Stimulated activated CD8-positive, alpha-beta memory T cell treated with anti-CD3 and anti-CD28 coated beads, Interleukin-2, amount 100 ng/mL, for 48 hours (primary cell): ENCODE data around the gene CAMK2N2.
A peak's percentile ranks its signal among the peaks of the same experiment; 100 is the strongest.

Experiments used
- DNase-seq, 2 donors: peaks; one replicate each; pipeline ENCODE4 v3.0.0-alpha.2; 2020; ENCODE audit warnings: low read depth in 2 of 2

Gene CAMK2N2

DNA sequence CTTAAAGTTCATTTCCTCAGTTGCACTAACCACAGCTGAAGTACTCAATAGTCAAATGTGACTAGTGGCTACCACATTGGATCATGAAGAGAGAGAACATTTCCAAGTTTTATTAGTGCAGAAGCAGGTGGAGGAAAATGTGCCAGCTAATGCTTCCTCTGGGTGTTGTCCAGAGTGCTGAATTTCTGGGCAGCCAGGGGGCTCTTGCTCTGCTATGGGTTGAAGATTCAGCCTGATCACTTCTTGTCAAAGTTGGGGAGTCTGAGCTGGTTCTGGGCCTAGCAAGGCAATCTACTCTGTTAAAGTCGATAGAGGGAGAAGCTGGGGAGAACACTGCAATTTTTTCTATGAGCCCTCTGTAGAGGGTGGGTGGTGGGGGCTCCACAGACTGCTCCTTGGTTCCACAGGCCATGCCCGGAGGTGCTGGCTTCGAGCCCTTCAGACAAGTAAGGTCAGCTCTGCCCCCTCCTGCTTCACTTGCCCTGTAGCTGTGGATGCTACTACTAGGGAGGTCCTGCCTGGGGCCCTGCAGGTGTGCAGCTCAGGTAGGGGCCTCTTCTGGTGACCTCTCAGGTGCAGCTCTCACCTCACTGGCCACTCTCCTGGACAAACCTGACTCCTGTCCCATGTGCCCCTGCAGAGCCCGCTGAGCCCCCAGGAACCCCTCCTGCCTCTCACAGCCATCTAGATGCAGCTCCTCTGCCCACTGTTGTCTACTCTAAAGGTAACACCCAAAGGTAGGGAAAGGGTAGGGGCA is 20.8 kb downstream of the CAMK2N2 start:
- no peak for DNase-seq

GRCh38 chr3:184239708-184240107 is 21.6 kb downstream of the CAMK2N2 start:
- DNase-seq: no peak

DNA sequence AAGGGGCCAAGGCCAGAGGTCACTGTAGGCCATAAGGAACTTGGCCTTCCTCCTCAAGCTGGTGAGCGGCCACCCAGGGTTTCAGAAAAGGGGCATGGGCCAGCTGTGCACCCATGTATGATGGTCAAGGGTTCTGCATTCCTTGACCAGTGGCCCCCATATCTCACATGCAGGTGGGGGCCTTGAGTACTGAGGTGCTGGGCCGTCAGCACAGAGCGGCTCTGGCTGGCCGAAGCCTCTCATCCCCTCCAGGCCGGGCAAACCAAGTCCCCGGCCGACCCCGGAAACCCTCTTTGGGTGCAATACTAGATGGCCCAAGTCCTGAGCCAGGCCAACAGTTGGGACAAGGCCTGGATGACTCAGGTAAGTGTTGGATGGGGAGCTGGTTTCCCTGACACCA is 22.1 kb downstream of the CAMK2N2 start:
- no peak for DNase-seq

DNA sequence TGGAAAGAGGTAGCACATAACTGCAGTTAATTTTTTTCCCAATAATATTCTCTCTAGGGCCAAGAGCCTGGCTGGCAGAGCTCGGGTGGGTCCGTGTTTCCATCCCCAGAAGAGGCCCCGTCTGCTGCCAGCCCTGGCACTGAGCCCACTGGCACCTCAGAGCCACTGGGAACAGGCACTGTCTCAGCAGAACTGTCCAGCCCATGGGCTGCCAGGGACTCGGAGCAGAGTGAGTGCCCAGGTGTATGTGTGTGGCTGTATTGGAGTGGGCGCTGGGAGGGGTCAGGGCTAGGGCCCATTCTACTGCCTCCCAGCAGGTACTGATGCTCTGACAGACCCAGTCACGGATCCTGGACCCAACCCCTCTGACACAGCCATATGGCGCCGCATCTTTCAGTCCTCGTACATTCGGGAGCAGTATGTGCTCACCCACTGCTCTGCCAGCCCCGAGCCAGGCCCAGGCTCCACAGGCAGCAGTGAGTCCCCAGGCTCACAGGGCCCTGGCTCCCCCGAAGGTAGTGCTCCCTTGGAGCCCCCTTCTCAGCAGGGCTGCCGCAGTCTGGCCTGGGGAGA is 23.0 kb downstream of the CAMK2N2 start:
- no peak for DNase-seq

- no peak for DNase-seq
Observed at GRCh38 chr3:184237807-184238206, 23.5 kb downstream of the CAMK2N2 start.

- no peak for DNase-seq
Observed at GRCh38 chr3:184237211-184237610, 24.1 kb downstream of the CAMK2N2 start.

- no peak for DNase-seq
Observed at GRCh38 chr3:184236636-184237035, 24.7 kb downstream of the CAMK2N2 start.

GRCh38 chr3:184236033-184236410 is 25.3 kb downstream of the CAMK2N2 start:
- no peak for DNase-seq

DNA sequence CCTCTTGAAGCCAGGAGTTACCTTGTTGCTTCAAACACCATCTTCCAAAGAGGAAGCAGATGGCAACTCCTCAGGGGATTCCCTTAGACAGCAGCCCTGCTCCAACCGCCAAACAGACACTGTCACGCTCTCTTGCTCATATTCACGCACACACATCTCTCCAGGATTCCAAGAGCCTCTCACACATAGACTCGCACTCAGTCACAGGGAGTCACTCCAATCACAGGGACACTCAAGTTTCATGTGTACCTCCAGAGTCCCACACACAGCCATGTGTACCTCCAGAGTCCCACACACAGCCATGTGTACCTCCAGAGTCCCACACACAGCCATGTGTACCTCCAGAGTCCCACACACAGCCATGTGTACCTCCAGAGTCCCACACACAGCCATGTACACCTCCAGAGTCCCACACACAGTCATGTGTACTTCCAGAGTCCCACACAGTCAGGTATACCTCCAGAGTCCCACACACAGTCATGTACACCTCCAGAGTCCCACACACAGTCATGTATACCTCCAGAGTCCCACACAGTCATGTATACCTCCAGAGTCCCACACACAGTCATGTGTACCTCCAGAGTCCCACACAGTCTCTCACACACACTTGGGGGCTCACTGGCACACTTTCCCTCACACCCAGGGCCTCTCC is 25.8 kb downstream of the CAMK2N2 start:
- no peak for DNase-seq

DNA sequence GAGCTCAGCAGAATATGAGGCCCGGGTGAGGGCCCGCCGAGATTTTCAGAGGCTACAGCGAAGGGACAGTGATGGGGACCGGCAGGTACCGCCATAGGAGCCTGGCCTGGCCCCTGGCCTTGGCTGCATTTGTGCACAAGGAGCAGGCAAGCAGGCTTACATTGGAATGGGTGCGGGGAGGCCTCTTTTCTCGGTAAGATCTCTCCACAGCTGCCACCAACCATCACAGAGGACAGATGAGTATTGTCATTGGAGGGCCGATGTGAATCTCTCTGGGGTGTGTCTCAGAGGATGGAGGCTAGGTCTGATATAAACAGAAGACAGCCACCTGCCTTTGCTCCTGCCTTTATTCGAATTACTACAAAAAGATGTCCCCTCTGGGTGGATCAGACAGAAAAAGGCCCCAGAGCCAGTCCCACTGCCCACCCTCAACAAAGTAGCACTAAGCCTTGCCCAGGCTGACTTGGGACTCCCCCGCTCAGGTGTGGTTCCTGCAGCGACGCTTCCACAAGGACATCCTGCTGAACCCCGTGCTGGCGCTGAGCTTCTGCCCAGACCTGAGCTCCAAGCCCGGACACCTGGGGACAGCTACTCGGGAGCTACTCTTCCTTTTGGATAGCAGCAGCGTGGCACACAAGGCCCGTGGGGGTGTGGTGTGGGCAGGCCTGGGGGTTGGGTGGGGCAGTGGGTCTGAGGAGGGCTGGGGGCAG is 26.5 kb downstream of the CAMK2N2 start:
- DNase-seq: no peak

GRCh38 chr3:184234224-184234623 is 27.1 kb downstream of the CAMK2N2 start:
- DNase-seq: no peak

GRCh38 chr3:184233127-184233843 is 28.1 kb downstream of the CAMK2N2 start:
- no peak for DNase-seq

GRCh38 chr3:184231671-184232070 is 29.7 kb downstream of the CAMK2N2 start:
- DNase-seq: no peak

DNA sequence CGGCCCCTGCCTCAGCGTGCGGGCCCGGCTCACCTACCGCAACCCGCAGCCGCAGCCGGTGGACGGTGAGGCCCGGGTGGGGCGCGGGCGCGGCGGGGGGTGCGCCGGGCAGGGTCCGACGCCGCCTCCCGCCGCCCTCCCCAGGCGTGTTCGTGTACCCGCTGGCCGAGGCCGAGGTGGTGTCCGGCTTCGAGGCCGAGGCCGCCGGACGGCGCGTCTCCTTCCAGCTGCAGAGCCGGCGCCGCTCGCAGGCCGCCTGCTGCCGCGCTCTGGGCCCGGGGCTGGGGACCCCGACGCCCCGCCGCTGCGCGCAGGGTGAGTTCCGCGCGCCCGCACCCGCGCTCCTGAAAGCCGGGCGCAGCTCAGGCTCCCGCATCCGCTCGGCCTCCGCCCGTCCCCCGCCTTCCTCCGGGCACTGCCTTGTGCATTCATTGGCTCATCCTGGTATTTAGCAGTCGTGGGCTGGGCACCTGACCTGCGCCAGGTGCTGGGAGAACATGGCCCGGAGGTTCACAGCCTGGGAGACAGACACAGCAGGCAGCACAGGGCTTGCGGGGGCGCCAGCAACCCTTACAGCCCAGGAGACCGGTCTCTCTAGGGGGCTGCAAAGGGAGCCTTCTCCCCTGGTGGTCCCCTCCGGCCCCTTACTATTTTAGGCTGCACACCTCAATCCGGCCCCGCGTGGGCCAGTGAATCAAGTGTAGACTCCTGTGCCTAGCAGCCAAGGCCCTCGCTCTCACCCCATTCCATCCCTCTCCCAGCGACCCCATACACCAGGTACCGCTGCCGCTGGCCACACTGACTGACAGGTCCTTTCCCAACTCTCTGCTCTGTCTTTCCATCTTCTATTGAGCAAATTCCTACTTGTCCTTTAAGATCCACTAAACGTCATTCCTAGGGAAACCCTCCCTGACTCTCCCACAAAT is 30.5 kb downstream of the CAMK2N2 start:
- DNase-seq: no peak

- DNase-seq: no peak
Observed at GRCh38 chr3:184230081-184230602, 31.2 kb downstream of the CAMK2N2 start.

DNA sequence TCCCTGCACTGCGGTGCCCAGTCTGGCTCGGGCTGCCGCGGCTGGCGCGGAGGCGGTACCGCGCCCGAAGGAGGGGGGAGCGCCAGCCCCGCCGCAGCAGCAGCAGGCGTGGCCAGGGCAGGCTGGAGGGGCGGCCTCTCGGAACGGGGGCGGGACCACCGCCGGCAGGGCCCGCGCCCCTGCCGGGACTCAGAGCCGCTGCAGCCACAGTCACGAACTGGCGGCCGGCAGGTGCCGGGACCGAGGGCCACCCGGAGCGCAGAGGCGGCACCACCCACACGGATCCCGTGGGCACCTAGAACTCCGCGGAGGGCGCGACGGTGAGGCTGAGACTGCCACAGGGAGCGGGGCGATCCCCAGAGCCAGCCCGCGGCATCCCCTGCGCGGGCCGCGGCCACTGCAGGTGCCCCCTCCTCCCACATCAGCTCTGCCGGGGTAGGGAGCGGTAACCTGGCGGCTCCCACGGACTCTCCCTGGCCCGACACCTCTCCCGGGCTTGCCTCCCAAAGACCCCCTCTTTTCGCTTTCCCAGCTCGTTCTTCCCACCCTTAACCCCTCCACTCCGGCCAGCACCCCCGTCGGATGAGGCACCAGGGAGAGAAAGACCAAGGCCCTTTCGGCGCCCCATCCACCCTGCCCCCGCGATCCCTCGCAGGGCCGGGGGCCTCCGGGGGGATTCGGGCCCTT is 31.8 kb downstream of the CAMK2N2 start, which contains the start of gene VWA5B2:
TSS of gene VWA5B2 (plus strand) at position 192 of the 687 bp plus-strand sequence. CDS start 944 bp downstream, outside the sequence.
- peak; percentile 60 to 67 for DNase-seq

DNA sequence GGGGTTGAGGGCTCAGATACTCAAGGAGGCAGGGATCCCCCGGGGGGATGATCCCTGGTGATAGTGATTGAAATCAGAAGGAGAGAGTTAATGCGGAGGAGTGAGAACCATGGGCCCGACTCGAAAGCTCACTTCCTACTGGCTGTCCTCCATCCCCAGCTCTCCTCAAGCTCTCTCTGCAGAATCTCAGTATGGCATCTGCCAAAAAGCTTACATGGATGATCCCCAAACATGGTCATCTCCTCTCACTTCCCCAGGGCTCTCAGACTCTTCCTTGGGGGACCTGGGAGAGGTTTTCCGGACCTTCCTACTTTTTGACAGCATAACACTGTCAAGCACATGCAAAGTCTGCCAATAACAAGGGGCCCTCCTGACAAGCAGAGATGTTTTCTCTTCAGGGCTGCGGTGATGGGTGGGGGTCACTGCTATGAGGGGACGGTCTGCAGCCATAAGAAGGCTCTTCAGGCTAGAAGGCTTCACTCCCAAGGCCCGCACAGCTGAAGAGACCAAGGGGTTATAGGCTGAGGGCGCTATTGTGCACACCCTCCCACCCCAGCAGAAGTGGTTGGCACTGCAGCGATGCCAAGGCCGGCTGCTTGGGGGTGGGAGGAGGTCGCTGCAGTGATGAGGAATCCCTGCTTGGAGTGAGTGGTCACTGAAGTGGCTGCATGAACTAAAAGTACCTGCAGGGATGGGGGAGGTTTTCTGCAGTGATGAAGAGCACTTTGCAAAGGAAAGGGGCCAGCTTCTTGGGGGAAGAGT is 32.8 kb downstream of the CAMK2N2 start:
- no peak for DNase-seq

DNA sequence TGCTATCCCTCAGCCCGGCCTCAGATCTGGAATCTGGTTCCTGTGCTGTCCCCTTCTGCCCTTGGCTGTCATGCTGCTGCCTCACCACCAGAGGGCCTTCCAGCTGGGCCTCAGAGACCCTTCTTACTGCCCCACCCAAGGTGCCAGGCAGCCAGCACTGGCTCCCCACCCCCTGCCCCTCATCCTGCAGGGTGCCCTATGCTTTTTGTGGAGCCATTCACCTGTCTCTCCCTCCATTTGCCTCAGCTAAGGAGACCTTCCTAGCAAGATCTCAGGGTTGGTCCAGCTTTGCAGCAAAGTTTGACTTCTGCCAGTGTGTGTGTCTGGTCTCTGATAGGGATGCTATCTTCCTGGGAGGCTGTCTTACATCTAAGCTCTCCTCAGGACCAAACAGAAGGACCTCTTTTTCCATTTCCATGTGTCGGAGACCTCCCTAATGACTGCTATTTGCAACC is 33.8 kb downstream of the CAMK2N2 start:
- no peak for DNase-seq

DNA sequence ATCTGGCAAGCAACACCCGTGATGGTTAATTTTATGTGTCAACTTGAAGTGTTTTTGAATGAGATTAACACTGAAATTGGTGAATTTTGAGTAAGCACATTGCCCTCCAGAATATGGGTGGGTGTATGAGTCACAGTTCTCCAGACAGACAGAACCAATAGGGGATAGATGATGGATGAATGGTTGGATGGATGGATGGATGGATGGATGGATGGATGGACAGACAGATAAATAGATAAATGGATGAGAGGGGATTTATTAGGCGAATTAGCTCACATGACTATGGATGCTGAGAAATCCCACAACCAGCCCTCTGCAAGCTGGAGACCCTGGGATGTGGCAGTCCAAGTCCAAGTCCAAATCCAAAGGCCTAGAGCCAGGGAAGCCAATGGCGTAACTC is 37.4 kb downstream of the CAMK2N2 start:
- no peak for DNase-seq
